Parathyroid adenoma (tissue), 2 donors: Measurements from ENCODE around the gene CISD3.

Source experiments
- H2AFZ ChIP-seq: fragments of 300-600 bp; sonication (generic); one replicate; pipeline ENCODE4 v1.7.0; 2017; ENCODE audit warnings: antibody characterized with exemption, mild to moderate bottlenecking
- H3K27ac ChIP-seq: fragments of 300-600 bp; sonication (generic); one replicate; pipeline ENCODE4 v1.7.0; 2017
- H3K27me3 ChIP-seq: fragments of 300-600 bp; sonication (generic); one replicate; pipeline ENCODE4 v1.7.0; 2017; ENCODE audit warnings: low read length; ENCODE audit not compliant: control insufficient read depth, insufficient read depth
- H3K36me3 ChIP-seq: fragments of 300-600 bp; sonication (generic); one replicate; pipeline ENCODE4 v1.7.0; 2017; ENCODE audit warnings: low read length; ENCODE audit not compliant: control insufficient read depth, insufficient read depth
- H3K4me1 ChIP-seq: fragments of 300-600 bp; sonication (generic); one replicate; pipeline ENCODE4 v1.7.0; 2017; ENCODE audit warnings: control low read depth
- H3K4me2 ChIP-seq: fragments of 300-600 bp; sonication (generic); one replicate; pipeline ENCODE4 v1.7.0; 2017; ENCODE audit warnings: low read length
- H3K4me3 ChIP-seq: fragments of 300-600 bp; sonication (generic); one replicate; pipeline ENCODE4 v1.7.0; 2017; ENCODE audit warnings: low read depth, low read length
- H3K79me2 ChIP-seq: fragments of 300-600 bp; sonication (generic); one replicate; pipeline ENCODE4 v1.7.0; 2017; ENCODE audit warnings: control low read depth
- H3K9ac ChIP-seq: fragments of 300-600 bp; sonication (generic); one replicate; pipeline ENCODE4 v1.7.0; 2017; ENCODE audit warnings: mild to moderate bottlenecking
- H3K9me3 ChIP-seq: fragments of 300-600 bp; sonication (generic); one replicate; pipeline ENCODE4 v1.7.0; 2017; ENCODE audit warnings: low read length; ENCODE audit not compliant: control insufficient read depth
- TF ChIP-seq, protein P1 (sequence below): fragments of 300-600 bp; sonication (generic); IDR thresholded peaks from one replicate; pipeline ENCODE4 v1.7.0; 2017; ENCODE audit warnings: antibody characterized with exemption, mild to moderate bottlenecking
- donor health status: primary hyperparathyroidism.

The CISD3 gene

DNA sequence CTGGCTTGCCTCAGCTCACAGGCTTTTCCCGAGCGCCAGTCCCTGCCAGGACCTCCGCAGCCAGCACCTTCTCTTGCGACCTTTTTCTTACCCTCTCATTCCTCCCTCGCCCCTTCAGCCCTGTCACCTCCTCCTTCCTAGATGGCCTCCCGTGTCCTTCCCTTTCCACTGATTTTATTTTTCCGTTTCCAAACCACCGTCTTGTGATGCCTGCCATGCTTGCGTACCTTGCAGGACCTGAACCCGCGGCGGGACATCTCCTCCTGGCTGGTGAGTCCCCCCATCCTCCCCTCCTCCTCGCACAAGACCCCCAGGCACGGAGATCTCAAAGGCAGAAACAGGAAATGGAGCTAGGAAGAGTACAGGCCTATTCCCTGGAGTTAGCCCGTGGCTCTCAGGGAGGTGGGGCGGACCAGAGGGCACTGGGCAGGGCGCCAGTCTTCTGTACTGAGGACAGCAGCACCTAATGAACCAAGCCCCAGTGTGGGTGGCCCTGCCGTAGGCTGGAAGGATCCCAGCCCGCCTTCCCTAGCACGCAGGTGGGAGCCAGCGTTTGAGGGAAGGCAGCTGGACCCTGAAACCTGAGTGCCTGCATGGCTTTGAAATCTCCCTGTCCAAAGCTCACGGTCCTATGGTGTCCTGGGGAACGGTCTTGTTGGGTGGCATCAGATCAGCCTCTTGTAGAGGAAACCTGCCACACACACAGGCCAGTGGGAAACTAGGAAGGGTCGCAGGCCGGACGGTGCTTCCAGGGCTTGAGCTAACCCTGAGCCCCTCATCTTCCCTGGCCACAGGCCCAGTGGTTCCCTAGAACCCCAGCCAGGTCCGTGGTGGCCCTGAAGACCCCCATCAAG lies 612 bp downstream of the CISD3 start:
- no peaks in the 10 kb centered on the region for H3K9me3 ChIP-seq
- H2AFZ ChIP-seq: peak overlapping the region; percentile 95
- H3K4me3 ChIP-seq: peak overlapping the region; percentile 73
- H3K4me2 ChIP-seq: peak overlapping the region; percentile 97
- peaks cover 19% of the 10 kb centered on the region for H3K4me1 ChIP-seq
- TF ChIP-seq, protein P1, sequence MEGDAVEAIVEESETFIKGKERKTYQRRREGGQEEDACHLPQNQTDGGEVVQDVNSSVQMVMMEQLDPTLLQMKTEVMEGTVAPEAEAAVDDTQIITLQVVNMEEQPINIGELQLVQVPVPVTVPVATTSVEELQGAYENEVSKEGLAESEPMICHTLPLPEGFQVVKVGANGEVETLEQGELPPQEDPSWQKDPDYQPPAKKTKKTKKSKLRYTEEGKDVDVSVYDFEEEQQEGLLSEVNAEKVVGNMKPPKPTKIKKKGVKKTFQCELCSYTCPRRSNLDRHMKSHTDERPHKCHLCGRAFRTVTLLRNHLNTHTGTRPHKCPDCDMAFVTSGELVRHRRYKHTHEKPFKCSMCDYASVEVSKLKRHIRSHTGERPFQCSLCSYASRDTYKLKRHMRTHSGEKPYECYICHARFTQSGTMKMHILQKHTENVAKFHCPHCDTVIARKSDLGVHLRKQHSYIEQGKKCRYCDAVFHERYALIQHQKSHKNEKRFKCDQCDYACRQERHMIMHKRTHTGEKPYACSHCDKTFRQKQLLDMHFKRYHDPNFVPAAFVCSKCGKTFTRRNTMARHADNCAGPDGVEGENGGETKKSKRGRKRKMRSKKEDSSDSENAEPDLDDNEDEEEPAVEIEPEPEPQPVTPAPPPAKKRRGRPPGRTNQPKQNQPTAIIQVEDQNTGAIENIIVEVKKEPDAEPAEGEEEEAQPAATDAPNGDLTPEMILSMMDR: no peak
- H3K36me3 ChIP-seq: no peaks in the 10 kb centered on the region
- H3K79me2 ChIP-seq: no peaks in the 10 kb centered on the region
- no peaks in the 10 kb centered on the region for H3K27me3 ChIP-seq
- H3K27ac ChIP-seq: peak overlapping the region; percentile 90
- H3K9ac ChIP-seq: peak overlapping the region; percentile 61

DNA sequence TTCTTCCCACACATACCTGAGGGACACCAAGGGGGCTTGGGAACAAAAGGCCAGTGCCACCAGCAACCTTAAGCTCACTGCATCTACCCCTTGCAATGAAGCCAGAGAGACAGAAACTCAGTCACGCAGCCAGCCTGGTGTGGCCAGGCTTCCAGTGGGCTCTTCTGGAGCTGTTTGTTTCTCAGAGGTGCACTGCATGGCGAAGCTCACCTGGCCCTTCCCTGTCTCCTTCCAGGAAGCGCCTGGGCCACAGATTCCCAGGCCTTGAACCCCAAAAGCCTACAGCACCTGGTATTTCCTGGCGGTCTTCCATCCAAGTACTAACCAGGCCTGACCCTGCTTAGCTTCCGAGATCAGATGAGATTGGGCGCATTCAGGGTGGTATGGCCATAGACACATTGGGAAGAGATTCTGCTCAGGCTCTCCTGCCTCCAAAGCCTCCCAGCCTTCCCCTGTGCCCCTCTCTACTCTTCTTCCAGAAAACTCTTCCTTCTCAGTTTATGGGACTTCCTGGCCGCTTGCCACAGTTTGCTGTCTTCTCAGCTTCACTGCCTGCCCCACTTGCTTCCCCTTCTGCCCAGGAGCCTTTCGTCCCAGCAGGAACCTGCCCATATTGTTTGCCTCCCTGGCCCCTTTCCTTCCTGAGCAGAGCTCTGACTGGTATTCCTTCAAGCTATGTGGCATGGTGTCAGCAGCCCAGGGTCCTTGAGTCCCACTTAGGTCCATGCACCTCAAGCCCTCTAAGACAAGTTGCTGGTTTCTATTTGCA lies 1.6 kb downstream of the CISD3 start:
- Histone ChIP-seq H3K4me3 (peak overlapping the region; percentile 73), H2AFZ (no peak overlapping the region)
- TF ChIP-seq, protein P1: no peak

DNA sequence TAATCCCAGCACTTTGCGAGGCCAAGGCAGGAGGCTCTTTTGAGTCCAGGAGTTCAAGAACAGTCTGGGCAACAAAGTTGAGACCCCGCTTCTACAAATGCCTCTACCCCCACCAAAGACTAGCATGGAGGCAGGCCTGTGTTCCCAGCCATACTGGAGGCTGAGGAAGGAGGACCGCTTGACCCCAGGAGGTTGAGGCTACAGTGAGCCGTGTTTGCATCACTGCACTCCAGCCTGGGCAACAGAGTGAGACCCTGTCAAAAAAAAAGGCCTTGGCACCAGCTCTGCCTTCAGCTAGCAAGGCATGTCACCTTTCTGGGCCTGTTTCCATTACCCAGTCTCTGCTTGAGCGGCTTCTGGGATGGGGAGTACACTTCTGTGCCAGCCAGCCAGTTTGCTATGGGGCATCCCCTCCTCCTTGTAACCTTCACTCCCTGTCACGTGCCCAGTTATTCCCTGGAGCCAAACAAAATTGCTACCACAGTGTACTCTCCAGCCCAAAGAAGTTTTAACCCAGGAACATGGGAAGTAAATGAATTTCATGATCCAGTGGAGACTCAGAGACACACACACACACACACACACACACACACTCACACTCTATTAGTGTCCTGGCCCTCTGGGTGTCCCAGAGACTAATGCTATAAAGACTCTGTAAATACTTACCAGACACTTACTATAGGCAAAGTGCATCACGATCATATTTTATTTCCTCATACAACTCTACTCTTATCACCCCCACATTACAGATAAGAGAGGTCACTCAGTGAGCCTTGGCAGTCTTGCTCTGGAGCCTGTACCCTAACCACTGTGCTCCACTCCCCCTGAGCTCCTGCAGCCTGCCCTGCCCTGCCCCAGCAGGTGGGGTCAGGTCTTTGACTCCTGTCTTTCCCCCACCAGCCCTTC lies 2.5 kb downstream of the CISD3 start:
- TF ChIP-seq, protein P1: no peak
- H3K27ac ChIP-seq: no peak overlapping the region

More for the DNA sequence above, 1.6 kb downstream of the CISD3 start:
- H3K27ac ChIP-seq: peak overlapping the region; percentile 90
- H3K4me1 ChIP-seq: peaks cover 19% of the 10 kb centered on the region
- no peaks in the 10 kb centered on the region for H3K9me3 ChIP-seq
- H3K36me3 ChIP-seq: no peaks in the 10 kb centered on the region
- peak overlapping the region; percentile 97 for H3K4me2 ChIP-seq
- no peaks in the 10 kb centered on the region for H3K79me2 ChIP-seq
- no peak overlapping the region for H3K9ac ChIP-seq
- no peaks in the 10 kb centered on the region for H3K27me3 ChIP-seq

DNA sequence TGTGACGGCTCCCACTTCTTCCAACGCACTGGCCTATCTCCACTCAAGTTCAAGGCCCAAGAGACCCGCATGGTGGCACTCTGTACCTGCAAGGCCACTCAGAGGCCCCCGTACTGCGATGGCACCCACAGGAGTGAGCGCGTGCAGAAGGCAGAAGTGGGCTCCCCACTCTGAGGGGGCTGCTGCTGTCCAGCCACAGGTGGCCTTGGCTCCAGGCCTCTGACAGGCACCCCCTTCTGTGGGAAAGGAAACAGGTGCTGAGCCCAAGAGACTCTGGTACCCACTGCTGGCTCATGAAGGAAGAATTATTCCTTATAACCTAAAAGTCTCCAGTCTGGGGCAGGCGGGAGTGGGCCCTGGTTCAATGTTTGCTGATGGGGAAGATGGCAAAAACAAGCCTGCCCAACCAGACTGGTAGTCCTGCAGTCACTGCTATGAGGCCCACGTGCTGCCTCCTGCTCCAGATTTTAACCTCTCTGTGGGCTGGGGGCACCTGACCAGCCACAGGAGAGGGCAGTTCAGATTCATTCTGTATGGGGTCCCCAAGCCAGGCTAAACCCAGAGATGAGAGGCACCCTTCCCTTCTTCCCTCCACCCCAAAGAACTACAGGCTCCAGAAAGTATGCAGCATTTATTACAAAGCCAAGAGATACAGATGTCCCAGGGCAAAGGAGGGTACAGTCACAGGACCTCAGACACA lies 3.3 kb downstream of the CISD3 start:
- Histone ChIP-seq H3K79me2 (no peaks in the 10 kb centered on the region), H3K4me3 (no peak overlapping the region), H3K27me3 (no peaks in the 10 kb centered on the region), H3K27ac (no peak overlapping the region), H3K9ac (no peak overlapping the region), H2AFZ (no peak overlapping the region), H3K36me3 (no peaks in the 10 kb centered on the region), H3K9me3 (no peaks in the 10 kb centered on the region), H3K4me1 (peaks cover 19% of the 10 kb centered on the region), H3K4me2 (no peak overlapping the region)
- TF ChIP-seq, protein P1: no peak

More for the DNA sequence above, 2.5 kb downstream of the CISD3 start:
- Histone ChIP-seq H3K27me3 (no peaks in the 10 kb centered on the region), H3K4me1 (peaks cover 19% of the 10 kb centered on the region), H3K79me2 (no peaks in the 10 kb centered on the region), H3K9ac (no peak overlapping the region), H3K4me3 (no peak overlapping the region), H2AFZ (no peak overlapping the region), H3K36me3 (no peaks in the 10 kb centered on the region), H3K9me3 (no peaks in the 10 kb centered on the region), H3K4me2 (no peak overlapping the region)
